ENCODE data around the gene PABPC1L.
"Not testable (repeated sequence)": the region's sequence is repeated elsewhere in the genome, so short reads cannot be mapped to it uniquely, and the experiment has no call there.

PABPC1L gene

GRCh38 chr20:44909872-44910689 is at the start of gene PABPC1L:
Gene PABPC1L (plus strand): TSS chr20:44910060. CDS start chr20:44910144, 84 bp downstream.
- DNase-seq = peak; percentile 78

GRCh38 chr20:44861531-44862006 is 48.3 kb upstream of the PABPC1L start:
- DNase-seq = no peak

DNA sequence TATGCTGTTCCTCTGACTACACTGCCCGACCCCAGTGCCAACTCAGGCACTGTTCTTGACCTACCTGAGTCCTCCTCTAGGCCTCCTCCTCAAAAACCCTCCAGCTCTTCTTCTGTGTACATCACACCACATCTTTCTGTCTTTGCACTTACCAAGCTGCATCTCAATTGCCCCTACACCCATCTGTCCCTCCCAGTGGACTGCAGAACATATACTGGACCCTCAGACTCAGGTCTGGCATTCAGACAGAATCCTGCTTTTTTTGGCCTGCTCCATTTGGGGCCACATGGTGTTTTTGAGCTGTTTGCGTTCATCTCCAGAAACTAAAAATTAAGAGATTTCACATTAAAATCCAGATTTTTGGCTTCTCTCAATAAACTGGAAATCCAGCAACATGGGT is 47.6 kb upstream of the PABPC1L start:
- DNase-seq = no peak

- not testable (repeated sequence) for DNase-seq
Observed at GRCh38 chr20:44863365-44864084, 46.3 kb upstream of the PABPC1L start.

GRCh38 chr20:44864493-44864892 is 45.4 kb upstream of the PABPC1L start:
- not testable (repeated sequence) for DNase-seq

- no peak for DNase-seq
Observed at GRCh38 chr20:44866703-44867335, 43.0 kb upstream of the PABPC1L start.

- DNase-seq = no peak
Observed at GRCh38 chr20:44869471-44869870, 40.4 kb upstream of the PABPC1L start.

DNA sequence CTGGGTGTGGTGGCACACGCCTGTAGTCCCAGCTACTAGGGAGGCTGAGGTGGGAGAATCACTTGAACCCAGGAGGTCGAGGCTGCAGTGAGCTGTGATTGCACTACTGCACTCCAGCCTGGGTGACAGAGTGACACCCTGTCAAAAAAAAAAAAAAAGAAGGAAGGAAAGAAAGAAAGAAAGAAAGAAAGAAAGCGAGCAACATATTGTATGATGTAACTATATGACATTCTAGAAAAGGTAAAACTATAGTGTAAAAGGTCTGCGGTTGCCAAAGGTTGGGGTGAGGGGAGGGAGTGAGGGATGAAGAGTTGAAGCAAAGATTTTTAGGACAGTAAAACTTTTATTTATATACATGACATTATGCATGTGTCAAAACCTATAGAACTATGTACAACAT is 27.5 kb upstream of the PABPC1L start:
- not testable (repeated sequence) for DNase-seq

GRCh38 chr20:44883214-44883902 is 26.5 kb upstream of the PABPC1L start:
- no peak for DNase-seq

DNA sequence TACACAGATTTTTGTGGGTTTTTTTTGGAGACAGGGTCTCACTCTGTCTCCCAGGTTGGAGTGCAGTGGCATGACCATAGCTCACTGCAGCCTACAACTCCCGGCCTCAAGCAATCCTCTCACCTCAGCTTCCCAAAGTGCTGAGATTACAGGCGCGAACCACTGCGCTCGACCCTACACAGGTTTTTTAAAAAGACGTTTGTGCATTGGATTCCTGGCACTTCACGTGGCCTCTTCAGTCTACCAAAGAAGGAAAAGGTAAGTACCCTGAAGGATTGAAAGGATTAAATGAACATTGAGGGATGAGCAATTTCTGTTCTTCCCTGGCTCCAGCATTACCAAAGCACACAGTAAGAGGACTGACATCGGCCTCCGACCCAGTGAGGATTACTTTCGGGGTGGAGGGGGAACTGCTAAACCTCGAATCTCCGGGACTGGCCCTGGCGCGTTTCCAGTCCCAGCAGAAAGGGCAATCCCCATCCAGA is 24.9 kb upstream of the PABPC1L start:
- no peak for DNase-seq

DNA sequence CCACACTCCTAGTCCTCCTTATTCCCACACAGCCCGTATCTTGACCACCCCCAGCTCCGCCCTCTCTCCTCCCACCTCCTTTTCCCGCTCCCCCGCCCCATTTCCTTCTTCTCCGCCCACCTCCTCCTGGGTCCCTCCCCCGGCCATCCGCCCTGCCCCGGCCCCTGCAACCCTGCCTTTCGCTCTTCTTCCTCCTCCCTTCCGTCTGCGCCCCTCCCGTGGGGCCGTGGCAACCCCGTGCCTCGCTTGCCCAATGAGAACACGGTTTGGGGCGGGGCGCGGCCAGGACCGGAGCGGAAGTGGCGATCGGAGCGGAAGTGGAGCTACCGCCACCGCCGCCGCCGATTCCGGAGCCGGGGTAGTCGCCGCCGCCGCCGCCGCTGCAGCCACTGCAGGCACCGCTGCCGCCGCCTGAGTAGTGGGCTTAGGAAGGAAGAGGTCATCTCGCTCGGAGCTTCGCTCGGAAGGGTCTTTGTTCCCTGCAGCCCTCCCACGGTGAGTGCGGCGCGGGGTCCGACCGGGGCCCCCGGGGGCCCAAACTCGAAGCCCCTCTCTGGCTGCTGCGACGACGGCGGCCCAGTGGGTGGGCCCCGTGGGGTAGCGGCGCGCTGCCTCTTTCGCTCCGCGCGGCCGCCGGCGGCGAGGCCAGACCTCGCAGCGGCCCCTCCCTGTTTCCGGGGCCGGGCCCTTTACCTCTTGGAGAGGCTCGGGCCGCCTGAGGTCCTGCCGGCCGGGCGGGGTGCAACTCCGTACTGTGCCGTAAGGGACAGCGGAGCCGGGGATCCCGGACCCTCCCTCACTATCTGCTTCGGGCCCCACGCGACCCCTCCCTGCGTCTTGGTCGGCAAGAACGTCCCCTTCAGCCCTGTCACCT is 24.2 kb upstream of the PABPC1L start, which contains the start of gene YWHAB:
Gene YWHAB (plus strand): TSS at position 314 of the 874 bp plus-strand sequence. CDS start 15,829 bp downstream, outside the sequence.
- DNase-seq = peak; percentile 98

- DNase-seq = no peak
Observed at GRCh38 chr20:44886266-44886651, 23.6 kb upstream of the PABPC1L start.

- DNase-seq = no peak
Observed at GRCh38 chr20:44886828-44887227, 23.0 kb upstream of the PABPC1L start.

GRCh38 chr20:44887466-44887865 is 22.4 kb upstream of the PABPC1L start:
- DNase-seq = no peak

- no peak for DNase-seq
Observed at GRCh38 chr20:44888226-44889103, 21.4 kb upstream of the PABPC1L start.

DNA sequence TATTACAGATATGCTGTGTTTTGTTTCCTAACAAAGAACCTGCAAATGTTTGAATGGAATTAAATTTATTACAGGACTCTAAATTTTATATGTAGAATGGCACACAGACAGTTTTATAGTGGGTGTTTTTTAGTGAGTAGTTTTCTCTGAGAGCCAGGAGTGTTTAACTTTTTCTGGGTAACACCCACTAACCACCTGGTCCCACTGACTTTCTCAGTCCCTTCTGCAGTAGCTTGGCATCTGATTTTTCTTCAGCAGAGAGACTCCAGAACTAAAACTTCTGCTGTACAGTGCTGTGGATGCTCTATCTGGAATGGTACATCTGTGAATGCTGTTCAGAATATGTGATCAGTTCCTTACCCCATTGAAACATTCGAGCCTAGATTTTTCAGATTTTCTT is 18.0 kb upstream of the PABPC1L start:
- DNase-seq = no peak

- DNase-seq = no peak
Observed at GRCh38 chr20:44894959-44895358, 14.9 kb upstream of the PABPC1L start.

GRCh38 chr20:44896583-44896982 is 13.3 kb upstream of the PABPC1L start:
- no peak for DNase-seq

DNA sequence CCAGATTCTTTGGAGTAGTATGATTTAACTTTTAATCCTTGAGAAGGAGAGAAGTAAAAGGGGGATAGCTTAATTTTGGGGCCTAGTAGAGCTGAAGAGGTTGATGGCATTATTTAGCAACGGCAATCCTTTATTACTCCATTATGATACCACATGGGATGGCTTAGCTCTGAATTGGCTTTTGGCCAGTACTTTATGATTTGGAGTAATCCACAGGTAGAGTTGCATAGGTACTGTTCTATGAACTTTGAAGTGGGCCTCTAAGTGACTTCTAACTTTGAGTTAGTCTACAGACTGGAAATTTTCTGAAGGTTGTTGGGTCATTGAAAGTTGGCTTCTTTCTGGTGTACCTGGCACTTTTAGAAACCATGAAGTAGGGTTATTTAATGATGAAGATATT is 12.7 kb upstream of the PABPC1L start:
- DNase-seq = no peak

- DNase-seq = no peak
Observed at GRCh38 chr20:44900231-44900854, 9.5 kb upstream of the PABPC1L start.
